ENCODE measurements around the gene TIMM10B.

DNA sequence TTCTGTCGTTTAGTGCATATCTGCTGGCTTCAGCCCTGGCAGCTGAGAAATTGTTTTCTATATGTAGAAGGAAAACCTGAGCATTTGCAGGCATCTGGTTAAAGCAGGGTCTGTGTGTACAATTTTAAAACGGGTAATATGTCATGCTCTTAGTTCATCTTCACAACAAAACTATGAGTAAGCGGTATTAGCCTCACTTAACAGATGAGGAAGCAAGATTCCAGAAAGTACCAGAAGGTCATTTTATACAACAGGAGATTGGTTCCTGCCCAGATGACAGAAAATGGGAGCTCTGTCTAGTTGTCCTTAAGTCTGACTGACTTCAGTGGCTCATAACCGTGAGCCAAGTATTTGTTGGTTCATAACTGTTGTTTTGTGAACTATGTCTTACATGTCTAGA is 1.1 kb downstream of the TIMM10B start:
- TF ChIP-seq, protein P1, sequence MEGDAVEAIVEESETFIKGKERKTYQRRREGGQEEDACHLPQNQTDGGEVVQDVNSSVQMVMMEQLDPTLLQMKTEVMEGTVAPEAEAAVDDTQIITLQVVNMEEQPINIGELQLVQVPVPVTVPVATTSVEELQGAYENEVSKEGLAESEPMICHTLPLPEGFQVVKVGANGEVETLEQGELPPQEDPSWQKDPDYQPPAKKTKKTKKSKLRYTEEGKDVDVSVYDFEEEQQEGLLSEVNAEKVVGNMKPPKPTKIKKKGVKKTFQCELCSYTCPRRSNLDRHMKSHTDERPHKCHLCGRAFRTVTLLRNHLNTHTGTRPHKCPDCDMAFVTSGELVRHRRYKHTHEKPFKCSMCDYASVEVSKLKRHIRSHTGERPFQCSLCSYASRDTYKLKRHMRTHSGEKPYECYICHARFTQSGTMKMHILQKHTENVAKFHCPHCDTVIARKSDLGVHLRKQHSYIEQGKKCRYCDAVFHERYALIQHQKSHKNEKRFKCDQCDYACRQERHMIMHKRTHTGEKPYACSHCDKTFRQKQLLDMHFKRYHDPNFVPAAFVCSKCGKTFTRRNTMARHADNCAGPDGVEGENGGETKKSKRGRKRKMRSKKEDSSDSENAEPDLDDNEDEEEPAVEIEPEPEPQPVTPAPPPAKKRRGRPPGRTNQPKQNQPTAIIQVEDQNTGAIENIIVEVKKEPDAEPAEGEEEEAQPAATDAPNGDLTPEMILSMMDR (IDR thresholded peaks at IDR 0.05): no peak
- TF ChIP-seq POLR2A (IDR thresholded peaks at IDR 0.05): no peak
